ENCODE results near the gene LY86.

LY86 gene

DNA sequence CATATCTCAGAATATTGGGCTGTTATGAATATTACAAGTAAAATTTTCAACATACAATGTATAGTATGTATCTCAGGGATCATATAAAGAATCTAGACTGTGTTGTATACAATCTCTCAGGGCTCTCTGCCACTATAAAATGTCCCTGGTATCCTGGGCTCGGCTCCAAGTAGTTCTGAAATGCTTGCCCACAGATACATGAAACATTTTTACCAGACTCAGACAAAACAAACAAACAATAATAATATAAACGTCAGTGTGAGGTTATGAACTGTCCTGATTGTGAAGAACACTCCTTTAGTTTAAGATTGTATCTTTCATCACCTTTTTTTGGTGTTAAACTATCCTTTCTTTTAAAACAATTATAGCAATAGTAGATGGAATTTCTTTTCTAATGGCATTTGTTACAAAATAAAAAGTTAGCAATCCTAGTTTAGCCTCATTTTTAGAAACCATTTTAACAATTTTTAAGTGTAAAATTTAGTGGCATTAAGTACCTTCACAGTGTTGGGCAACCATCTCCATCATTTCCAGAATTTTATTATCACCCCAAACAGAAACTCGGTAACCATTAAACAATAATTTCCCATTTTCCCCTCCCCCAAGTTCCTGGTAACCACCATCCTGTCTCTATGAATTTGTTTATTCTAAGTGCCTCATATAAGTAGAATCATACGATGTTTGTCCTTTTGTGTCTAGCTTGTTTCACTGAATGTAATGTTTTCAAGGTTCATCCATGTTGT lies 17.4 kb upstream of the LY86 start:
- no peak for DNase-seq (ENCODE audit: low spot score)

DNA sequence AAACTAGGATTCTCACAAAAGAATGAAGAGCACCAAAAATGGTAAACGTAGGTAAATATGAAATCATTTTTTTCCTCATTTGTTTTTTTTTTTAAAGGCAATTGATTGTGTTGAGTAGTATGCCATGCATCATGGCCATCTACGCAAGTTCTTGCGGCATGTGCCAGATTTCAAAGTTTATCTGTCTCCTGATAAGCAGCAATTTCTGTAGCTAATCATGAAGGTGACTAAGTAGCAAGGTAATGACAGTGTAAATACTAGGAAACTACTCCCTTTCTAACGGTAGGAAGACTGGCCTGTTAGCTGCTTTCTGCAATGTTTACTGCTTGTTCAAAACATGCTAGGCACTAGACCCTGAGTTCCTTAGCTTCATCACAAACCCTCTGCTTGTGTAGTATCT lies 13.4 kb upstream of the LY86 start:
- DNase-seq (ENCODE audit: low spot score), result no peak

DNA sequence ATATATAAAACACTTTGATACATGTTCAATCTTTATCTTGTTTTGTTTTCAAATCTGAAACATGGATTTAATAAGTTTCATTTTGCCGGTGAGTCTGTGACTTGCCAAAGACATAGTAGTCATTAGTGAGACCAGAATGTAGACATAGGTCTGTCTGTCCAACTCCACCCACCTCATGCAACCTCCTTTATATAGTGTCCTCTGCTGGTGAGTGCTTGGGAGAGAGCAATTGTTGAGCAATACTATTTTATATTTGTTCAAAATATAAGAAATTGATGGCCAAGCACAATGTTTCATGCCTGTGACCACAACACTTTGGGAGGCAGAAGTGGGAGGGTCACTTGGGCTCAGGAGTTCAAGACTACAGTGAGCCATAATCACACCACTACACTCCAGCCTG lies 10.8 kb upstream of the LY86 start:
- DNase-seq (ENCODE audit: low spot score), result no peak

DNA sequence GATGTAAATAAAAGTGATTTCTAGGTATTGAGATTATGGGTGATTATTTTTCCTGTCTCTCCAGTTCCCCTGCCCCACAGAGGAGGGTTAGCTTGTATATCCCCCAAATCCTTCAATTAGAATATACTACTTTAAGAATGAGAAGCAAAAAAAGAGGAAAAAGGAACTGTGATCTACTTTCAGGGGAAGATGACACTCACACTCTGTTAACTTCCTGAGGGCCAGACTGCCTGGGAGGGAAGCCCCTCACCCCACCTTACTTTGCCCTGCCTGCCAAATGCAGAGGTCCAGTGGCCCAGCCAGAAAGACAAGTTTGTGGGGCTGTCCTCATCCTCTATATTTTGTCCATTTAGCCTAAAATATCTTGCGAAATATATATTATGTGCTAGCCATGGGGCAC lies 9.2 kb upstream of the LY86 start:
- DNase-seq (ENCODE audit: low spot score), result no peak

DNA sequence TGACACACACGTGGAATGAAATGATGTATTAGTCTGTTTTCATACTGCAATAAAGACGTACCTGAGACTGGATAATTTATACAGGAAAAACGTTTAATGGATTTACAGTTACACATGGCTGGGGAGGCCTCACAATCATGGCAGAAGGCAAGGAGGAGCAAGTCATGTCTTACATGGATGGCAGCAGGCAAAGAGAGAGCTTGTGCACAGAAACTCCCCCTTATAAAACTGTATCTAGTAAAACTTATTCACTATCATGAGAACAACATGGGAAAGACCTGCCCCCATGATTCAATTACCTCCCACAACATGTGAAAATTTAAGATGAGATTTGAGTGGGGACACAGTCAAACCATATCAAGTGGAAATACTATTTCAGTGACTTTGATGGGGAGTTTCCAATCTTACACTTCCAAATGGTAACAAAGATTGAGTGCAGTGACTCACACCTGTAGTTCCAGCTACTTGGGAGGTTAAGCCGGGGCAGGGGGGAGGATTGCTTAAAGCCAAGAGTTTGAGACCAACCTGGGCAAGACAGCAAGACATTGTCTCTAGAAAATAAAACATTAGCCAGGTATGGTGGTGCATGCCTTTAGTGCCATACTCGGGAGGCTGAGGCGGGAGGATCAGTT lies 8.2 kb upstream of the LY86 start:
- DNase-seq (ENCODE audit: low spot score), result no peak

DNA sequence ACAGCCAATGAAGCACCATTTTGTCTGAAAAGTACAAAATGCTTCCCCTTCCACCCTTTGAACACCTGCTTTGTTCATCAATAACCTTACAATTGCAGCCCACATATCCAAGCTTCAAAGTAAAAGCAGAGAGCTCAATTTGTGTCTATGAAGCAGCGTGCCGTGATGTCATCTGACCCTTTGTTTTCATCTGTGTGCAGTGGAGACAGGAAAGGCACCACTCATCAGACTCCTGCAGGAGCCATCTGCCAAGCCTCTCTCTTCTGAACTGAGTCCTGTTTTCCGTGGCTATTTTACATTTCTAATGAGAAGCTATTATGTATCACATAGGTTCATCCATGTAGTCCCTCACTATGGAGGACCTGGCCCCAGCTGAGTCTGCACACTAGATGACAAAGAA lies 7.5 kb upstream of the LY86 start:
- DNase-seq (ENCODE audit: low spot score), result no peak

DNA sequence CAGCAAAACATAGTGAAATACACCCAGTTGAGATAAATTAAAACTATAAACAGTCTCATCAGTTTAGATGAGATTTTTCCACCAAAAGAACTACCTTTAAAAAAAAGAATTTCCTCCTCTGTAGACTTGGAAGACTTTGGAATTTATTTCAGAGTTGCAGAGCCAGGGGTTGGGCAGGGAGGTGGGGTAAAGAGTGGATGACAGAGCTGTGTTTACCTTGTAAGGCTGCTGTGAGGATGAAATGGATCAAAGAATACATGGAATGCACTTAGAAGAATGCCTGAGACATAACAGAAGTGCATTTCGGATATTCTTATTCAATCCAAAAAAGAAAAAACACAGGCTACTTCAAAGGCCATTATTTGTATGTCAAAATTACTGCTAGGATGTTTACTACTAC lies 6.4 kb upstream of the LY86 start:
- DNase-seq (ENCODE audit: low spot score), result no peak

DNA sequence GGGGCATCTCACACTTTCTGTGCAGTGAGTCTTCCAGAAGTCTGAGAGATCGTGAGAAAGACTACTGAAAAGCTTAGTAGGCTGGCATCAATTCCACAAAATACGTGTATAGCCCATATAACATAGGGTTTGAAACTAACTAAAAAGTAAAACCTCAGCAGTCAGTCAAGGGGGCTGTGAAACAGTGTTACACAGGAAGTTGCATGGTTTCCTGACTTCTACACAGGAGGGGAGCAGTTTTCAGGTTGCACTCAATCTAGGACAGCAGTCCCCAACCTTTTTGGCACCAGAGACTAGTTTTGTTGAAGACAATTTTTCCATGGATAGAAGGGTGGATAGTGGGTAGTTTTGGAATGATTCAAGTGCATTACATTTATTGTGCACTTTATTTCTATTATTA lies 4.7 kb upstream of the LY86 start:
- no peak for DNase-seq (ENCODE audit: low spot score)

DNA sequence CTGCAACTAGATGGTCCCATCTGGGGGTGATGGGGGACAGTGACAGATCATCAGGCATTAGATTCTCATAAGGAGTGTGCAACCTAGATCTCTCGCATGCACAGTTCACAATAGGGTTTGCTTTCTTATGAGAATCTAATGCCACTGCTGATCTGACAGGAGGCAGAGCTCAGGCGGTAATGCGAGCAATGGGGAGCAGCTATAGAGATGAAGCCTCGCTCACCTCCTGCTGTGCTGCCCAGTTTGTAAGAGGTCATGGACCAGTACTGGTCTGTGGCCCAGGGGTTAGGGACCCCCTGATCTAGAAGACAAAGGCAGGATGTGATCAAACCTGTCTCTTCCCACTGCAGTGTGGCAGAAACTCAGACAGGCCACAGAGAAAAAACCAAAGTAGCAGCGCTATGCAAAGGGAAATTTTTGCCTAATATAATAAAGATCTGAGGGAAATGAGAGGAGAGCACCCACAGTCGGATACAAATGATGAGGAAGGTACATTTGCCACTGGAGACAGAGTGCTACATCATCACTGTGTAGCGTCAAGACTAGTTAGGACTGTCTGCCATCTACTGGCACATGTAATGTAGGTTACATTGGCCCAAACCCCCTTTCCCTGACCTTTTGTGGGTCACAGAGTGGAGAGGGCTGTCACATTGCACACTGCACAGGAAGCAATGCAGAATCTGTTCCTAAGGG lies 4.1 kb upstream of the LY86 start:
- no peak for DNase-seq (ENCODE audit: low spot score)

DNA sequence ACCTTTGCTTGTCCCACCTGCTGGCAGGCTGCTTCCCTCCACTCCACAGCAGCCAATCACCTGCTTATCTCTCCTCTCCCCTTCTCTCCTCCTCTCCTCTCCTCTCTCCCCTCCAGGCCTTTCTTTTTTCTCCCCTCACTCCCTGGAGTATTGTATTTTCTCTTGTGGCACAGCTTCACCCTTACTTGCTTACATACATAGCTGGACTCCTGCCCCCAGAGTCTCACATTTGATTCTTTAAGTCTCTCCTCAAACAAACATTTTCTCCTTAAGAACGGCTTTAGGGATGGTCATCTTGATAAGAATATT lies 3.6 kb upstream of the LY86 start:
- no peak for DNase-seq (ENCODE audit: low spot score)

DNA sequence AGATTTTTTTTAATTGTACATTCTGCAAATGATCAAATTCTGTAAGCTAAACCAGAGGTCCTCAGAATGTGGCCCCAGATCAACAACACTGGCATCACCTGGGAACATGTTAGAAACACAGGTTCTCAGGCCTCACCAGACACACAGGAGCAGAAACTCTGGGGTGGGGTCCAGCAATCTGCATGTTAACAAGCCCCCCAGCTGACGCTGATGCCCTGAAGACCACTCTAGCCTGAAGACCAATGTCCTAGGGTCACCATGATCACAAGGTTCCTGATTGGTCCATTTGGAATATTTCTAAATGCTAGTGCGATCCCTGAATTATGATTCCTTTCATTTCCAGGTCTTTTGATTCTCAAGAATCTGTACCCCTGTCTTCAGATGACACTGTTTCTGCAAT lies 2.4 kb upstream of the LY86 start:
- DNase-seq (ENCODE audit: low spot score), result no peak

DNA sequence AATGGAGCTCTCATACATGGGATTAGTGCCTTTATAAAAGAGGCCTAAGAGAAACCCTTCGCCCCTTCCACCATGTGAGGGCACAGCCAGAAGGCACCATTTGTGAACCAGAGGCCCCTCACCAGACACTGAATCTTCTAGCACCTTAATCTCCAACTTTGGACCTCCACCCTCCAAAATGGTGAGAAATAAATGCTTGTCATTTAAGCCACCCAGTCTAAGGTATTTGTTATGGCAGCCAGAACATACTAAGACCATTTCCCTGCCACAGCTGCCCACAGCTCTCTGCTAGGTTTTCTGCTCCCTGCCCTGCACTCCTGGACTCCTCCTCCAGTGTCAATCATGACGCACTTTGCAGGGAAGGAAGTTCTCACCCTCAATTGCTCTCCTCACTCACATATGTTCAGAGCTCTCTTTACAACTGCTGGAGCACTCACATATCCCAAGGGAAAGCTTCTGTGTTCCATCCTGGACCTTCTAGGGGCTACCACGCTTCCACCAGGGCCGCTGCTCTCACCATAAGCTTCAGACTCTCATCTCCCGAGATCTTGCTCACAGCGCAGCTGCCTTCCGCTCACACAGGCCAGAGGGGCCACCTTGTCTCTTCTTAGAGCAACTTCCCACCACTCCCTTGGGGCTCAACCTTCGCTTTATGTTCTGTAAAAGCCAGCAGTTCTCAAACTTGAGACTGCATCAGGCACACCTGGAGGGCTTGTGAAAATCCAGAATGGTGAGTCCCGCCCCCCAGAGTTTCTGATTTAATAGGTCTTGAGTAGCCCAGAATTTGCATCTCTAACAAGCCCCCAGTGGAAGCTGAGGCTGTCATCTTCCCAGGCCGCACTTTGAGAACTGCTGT lies 1.6 kb upstream of the LY86 start:
- no peak for DNase-seq (ENCODE audit: low spot score)

DNA sequence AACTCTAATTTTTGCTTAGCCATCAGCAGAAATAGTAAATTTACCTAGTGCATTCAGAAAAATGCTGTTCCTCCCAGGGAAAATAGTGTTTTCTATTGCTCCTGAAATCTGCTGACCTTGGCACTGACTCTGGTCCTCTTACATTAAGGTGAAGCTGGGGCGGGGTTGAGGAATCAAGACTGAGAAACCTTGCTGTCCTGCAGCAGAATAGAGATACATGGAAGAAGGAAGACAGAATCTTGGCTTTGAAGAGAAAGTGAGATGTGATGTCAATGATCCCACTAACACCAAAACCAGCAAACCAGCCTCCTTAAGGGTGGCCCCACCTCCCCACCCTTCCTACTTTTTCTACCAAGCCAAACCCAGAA lies 840 bp upstream of the LY86 start:
- DNase-seq (ENCODE audit: low spot score), result no peak

DNA sequence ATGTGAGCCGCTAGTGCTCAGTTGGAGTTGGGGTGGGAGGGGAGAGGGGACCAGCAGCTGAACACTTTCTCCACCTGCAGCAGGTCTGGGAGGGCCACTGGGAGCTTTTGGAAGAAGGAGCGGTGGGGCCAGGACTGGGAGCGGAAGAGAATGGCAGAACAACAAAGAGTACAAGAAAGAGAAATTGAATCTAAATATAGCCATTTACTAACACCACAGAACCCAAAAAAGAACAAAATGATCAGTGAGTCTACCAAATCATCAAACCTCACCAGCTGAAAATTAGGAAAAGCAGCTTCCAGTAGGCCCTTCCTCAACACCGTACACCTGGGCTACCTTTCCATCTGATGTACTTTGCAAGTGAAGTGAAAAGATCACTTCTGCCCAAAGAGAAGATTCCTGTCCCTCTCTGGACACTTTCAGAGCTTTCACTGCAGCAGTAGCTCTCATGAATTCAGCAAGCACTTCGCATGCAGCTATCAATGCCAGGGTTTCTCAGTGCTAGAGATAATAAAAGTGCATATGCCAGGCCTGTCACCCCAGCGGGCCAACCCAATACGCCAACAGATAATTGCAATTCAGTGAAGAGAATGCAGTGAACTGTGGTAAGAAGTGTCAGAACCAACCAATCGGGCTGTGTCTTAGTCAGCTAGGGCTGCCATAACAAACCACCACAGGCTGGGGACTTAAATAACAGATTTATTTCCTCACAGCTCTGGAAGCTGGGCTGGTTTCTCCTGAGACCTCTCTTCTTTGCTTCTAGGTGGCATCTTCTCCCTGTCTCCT lies 597 bp downstream of the LY86 start:
- no peak for DNase-seq (ENCODE audit: low spot score)

DNA sequence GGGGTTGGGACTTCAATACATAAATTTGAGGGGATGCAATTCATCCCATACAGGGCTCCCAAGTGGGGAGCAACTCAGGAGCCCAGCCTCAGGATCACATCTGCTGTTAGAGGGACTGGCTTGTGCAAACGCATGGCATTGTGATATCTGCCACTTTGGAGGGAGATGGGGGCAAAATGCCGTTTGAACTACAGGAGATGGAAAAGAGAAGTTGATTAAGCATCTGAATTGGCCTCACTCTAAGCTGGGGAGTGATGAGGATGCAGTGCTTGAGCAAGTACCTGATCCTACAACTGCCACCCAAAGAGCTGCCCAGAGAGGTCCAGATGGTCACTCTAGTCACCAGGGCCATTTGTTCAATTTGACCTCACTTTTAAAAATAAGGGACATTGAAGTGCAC lies 2.0 kb downstream of the LY86 start:
- no peak for DNase-seq (ENCODE audit: low spot score)

DNA sequence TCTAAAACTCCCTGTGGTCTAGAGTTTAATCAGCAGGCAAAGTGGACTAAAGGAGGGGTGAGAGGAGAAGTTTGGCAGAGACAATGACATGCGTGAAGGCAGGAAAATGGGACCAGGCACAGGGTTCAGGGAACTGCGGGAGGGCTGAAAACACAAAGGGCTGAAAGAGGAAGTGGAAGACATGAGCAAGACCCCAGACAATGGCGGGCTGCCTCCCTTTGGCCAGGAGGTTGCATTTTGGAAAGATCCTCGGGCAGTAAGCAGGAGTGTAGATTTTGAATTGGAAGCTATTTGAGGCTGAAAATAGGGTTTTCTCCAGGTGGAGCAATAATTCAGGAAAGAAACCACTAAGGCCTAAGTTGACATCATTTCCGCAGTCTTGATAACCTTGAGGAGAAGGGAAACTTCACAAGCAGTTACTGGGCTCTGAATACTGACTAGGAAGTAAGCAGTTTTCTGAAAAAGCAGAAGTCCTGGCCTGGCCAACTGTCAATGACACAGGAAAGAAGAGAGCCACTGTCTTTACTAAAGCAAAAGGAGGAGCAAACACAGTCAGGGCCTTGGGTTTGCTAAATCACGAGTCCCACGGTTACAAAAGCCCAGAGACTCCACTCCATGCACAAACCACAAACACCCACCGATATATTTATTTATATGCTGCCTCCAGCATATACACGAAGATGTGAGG lies 3.4 kb downstream of the LY86 start:
- no peak for DNase-seq (ENCODE audit: low spot score)

DNA sequence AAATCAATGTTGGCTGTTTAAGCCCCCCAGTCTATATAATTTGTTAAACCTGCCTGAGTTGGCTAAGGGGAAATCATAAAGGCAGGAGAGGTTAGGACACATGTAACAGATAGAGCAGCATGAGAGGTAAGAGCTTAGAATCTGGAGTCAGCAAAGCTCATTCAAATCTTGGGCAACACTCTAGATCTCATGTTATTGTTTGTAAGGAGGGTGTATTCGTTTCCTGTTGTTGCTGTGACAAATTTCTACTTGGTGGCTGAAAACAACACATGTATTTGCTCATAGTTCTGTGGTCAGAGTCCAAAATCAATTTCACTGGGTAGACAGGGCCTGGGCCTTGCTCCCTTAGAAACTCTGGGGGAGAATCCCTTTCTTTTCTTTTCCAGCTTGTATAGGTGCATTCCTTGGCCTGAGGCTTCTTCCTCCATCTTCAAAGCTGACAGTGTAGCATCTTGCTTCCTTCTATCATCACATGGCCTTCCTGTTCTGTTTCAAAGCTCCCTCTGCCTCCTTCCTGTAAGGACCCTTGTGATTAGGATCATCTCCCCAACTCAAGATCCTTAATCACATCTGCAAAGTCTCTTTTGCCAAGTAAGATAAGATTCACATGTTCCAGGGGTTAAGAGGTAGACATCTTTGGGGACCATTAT lies 4.4 kb downstream of the LY86 start:
- DNase-seq (ENCODE audit: low spot score), result no peak

DNA sequence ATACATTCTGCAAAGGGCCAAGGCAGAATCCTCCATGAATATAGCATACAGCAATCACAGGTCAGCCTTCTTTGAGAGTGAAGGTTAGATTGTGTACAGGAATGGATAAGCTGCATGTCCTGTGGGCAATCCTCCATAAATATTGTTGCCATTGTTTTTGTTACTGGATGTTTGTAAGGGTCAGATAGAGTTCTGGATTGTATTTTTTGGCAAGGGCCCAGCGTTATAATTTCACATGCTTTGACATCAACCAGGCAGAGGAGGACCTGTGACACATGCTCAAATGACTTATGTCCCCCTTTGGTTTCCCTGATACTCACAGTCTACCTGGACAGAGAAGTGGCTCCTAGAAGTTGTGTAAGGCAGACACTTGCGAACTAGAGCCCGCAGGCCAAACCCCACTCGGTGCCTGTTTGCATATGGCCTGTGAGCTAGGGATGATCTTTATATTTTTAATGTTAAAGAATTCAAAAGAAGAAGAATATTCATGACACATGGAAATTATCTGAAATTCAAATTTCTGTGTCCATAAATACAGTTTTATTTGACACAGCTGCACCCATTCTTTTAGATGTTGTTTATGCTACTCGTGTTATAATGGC lies 5.4 kb downstream of the LY86 start:
- no peak for DNase-seq (ENCODE audit: low spot score)

DNA sequence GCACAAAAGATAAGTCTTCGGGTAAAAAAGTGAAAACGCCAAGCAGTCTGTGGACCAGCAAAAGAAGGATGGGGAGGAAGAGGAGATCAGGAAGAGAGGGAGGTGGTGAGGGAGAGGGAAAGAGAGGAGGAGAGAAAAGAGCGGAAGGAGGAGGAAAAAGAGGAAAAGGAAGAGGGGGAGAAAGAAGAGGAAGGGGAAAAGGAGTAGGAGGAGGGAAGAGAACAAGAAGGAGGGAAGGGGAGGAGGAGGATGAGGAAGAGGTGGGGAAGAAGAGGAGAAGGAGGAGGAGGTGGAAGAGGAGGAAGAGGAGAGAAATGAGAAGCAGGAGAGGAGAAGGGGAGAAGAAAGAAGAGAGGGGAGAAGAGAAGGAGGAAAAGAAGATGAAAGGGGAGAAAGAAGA lies 6.5 kb downstream of the LY86 start:
- DNase-seq (ENCODE audit: low spot score), result no peak

DNA sequence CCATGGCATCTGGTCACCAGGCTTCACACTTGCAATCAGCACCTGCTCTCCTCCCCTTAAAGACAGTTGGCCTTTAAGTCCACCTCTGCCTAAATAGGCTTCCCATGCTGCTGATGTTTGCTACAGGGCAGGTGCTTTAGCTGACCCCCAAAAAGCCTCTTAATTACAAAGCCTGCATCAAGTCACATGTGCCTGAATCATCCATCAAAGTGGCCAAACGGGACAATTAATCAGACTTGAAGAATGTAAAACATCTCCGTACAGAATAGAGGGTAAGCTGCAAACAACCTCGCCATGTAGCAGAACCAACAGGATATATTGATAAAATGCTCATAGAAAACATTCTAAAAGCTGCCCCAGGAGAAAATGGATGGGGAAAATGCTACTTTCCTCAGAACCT lies 7.4 kb downstream of the LY86 start:
- no peak for DNase-seq (ENCODE audit: low spot score)

All from hematopoietic multipotent progenitor cell treated with erythropoietin and hydrocortisone succinate and interleukin-3 and kit ligand, for 17 days (in vitro differentiated cells).